NCI-H2171 (cell line): ENCODE results near the gene PPP1R3G.
"Not testable (repeated sequence)": the region's sequence is repeated elsewhere in the genome, so short reads cannot be mapped to it uniquely, and the experiment has no call there.

Experiments
- DNase-seq: peaks from one replicate; lab custom pipeline; 2025; lab: John Stamatoyannopoulos, UW

PPP1R3G gene

GRCh38 chr6:5120011-5120410 lies 34.9 kb downstream of the PPP1R3G start:
- DNase-seq, result no peak

GRCh38 chr6:5120543-5120942 lies 35.4 kb downstream of the PPP1R3G start:
- DNase-seq, result not testable (repeated sequence)

- no peak for DNase-seq
These were observed 36.3 kb downstream of the PPP1R3G start for GRCh38 chr6:5121479-5121878.

DNA sequence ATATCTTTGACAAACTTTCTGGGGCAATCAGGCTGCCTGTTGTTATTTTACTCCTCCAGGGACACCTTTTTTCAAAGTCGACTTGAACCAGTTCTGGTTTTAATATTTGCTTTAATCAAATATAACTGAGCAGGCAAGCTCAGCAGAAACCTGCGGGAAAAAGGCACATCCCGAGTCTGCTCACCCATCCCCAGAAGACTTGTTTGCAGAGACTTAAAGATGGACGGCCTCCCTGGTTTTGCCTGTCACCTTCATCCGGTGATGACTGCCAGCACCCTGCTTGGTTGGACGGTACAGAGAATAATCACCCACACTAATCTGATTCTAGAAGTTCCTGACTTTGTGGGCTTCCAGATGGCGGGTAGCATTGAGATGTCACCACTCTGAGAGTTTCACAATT lies 36.8 kb downstream of the PPP1R3G start:
- no peak for DNase-seq

GRCh38 chr6:5122504-5123112 lies 37.5 kb downstream of the PPP1R3G start:
- DNase-seq, result no peak

GRCh38 chr6:5123296-5124143 lies 38.4 kb downstream of the PPP1R3G start:
- DNase-seq, result no peak

GRCh38 chr6:5124526-5124925 lies 39.4 kb downstream of the PPP1R3G start:
- DNase-seq, result no peak

GRCh38 chr6:5125152-5126006 lies 40.2 kb downstream of the PPP1R3G start:
- no peak for DNase-seq

DNA sequence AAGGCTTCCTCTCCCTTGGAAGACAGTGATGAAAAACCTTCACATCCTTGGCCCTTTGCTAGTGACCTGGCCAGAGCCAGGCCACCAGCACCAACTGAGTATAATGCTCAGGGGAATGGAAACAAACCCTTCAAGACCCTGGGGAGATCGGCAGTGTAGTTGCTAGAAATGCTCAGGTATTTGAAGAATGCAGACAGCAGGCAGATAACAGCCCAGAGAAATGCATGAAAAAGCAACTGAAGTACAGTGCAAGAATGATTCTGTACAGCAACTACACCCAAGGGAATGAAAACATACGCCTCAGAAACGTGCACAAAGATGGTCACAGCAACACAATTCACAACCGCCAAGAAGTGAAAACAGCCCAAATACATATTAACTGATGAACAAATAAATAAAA lies 41.1 kb downstream of the PPP1R3G start:
- no peak for DNase-seq

- DNase-seq, result no peak
These were observed 42.1 kb downstream of the PPP1R3G start for GRCh38 chr6:5127106-5127687.

DNA sequence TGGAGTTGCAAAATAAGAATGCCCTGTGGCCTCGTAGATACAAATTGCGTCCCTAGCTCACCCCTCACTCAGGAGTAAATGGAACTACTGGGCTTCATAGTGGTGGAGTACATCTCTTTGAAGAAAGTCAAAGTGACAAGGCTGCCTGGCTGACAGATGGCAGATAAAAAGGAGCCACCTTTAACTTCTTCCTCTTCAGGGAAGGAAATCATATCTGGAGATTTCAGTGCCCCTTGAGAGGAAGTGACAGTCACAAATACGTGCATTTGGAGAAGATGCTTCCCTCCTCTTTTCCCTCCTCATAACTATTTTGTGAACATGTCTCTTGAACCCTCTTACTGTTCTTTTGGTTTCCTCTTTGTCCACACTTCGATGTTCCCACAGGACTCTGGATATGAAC lies 43.2 kb downstream of the PPP1R3G start:
- DNase-seq, result no peak

DNA sequence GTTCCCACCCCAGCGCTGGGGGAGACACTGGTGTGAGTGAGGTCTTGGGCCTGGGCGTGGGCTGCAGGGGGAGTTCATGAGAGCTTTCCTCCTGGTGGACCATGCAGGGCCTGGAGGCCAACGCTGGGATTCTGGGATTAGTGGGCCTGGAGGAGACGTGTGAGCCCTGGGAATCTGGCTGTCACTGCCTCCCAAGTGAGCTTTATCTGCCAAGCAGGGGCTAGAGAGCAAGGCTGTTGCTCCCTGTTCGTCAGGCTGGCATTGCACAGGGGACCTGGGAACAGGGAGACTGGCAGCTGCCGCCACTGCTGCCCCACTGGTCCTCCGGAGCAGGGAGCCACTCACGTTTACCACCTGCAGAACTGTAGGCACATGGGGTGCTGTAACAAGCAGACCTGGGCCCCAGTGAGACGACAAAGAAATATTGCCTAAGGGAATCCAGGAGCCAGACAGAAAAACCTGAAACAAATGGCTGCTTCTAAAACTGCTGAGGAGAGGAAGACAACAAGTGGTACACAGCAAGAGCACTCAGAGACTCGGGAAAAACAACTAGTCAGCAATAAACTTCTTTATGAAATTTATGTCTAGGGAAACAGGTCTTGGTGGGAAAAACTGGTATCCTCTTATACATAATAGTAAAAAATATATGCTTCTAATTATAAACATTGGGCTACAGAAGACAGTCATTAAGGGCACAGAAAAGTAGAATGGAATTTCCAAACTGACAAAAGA lies 45.2 kb downstream of the PPP1R3G start:
- DNase-seq, result no peak

DNA sequence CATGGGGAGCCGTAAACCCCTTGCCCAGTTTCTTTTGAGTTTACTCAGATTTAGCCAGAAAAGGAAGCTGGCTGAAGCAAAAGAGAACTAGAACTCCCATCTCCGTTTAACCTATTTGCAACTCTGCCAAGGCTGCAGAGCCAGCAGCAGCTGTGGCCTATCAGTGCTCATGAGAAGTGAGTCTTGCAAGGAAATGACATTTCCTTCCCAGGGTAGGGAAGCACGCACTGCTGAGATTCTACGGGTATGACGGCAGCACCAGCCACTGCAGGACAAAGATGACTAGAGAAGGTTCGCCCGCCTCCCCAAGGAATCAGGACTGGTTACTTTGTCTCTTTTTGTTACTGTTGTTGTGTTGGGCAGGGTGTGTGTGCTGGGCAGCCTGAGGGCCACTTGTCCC lies 47.6 kb downstream of the PPP1R3G start:
- DNase-seq, result no peak

DNA sequence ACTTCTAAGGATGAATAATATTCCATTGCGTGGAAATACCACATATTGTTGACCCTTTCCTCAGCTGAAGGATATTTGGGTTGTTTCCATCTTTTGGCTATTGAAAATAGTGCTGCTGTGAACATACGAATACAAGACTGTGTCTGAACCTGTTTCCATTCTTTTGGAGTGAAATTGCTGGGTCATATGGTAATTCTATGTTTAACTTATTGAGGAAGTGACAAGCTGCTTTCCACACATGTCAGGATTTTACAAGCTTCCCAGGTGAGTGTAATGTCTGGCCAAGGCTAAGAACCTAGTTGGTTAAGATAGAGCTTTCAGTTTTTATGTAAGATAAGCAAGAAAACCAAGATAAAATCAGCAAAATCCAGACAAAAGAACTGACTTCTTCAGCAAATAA lies 48.8 kb downstream of the PPP1R3G start:
- no peak for DNase-seq

DNA sequence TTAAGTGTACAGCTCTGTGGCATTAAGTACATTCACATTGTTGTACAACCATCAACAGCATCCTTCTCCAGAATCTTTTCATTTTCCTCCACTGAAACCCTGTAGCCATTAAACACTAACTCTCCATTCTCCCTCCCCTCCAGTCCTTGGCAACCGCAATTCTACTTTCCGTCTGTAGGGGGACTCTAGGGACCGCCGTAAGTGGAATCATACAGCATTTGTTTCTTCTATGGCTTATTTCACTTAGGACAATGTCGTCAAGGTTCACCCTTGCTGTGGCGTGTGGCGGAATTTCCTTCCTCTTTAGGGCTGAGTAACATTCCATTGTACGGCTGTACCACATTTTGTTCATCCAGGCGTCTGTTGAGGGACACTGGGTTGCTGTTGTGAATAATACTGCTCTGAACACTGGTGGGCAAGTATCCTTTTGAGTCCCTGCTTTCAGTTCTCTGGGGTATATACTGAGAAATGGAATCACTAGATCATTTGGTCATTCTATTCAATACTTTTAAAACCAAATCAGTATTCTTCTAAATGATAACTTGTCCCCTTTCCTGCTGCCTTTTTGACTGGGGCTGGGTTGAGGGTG lies 50.7 kb downstream of the PPP1R3G start:
- DNase-seq, result peak; percentile 7

- no peak for DNase-seq
These were observed 51.7 kb downstream of the PPP1R3G start for GRCh38 chr6:5136851-5137250.
